Loucy (cell line): ENCODE data around the gene KLRB1.

ENCODE experiments used
- EZH2phosphoT487 ChIP-seq: fragments of 200-600 bp; IDR thresholded peaks from 2 replicates; pipeline ENCODE4 v1.6.1; 2018; ENCODE audit warnings: antibody characterized with exemption, mild to moderate bottlenecking, moderate library complexity, borderline replicate concordance
- TF ChIP-seq, protein P1 (sequence below): fragments of 200-600 bp; sonication (generic); conservative IDR thresholded peaks from 2 replicates; pipeline ENCODE4 v1.5.1; 2014; ENCODE audit warnings: mild to moderate bottlenecking, antibody characterized with exemption, low read length

- TF ChIP-seq, protein P1, sequence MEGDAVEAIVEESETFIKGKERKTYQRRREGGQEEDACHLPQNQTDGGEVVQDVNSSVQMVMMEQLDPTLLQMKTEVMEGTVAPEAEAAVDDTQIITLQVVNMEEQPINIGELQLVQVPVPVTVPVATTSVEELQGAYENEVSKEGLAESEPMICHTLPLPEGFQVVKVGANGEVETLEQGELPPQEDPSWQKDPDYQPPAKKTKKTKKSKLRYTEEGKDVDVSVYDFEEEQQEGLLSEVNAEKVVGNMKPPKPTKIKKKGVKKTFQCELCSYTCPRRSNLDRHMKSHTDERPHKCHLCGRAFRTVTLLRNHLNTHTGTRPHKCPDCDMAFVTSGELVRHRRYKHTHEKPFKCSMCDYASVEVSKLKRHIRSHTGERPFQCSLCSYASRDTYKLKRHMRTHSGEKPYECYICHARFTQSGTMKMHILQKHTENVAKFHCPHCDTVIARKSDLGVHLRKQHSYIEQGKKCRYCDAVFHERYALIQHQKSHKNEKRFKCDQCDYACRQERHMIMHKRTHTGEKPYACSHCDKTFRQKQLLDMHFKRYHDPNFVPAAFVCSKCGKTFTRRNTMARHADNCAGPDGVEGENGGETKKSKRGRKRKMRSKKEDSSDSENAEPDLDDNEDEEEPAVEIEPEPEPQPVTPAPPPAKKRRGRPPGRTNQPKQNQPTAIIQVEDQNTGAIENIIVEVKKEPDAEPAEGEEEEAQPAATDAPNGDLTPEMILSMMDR, result no peak
- TF ChIP-seq EZH2phosphoT487, result no peak
Observed at GRCh38 chr12:9647825-9648700, 40.3 kb upstream of the KLRB1 start.
